ENCODE data around the gene CDKN1B.

The CDKN1B gene

GRCh38 chr12:12716793-12717585 is at the start of gene CDKN1B:
TSS of gene CDKN1B (plus strand) at chr12:12717368. CDS start at chr12:12717840, 472 bp downstream.
- DNase-seq, result peak; percentile 95 to 97

- no peak for DNase-seq
These were observed 49.2 kb upstream of the CDKN1B start for GRCh38 chr12:12668005-12668404.

GRCh38 chr12:12669020-12669419 is 48.1 kb upstream of the CDKN1B start:
- DNase-seq, result no peak

- no peak for DNase-seq
These were observed 45.1 kb upstream of the CDKN1B start for GRCh38 chr12:12671850-12672660.

- DNase-seq, result no peak
These were observed 43.9 kb upstream of the CDKN1B start for GRCh38 chr12:12673296-12673695.

GRCh38 chr12:12676605-12677004 is 40.6 kb upstream of the CDKN1B start:
- no peak for DNase-seq

- DNase-seq, result peak; percentile 35 to 79
These were observed 36.0 kb upstream of the CDKN1B start for GRCh38 chr12:12681061-12681765.

GRCh38 chr12:12682284-12682683 is 34.9 kb upstream of the CDKN1B start:
- no peak for DNase-seq

- DNase-seq, result no peak
These were observed 34.0 kb upstream of the CDKN1B start for GRCh38 chr12:12683136-12683697.

GRCh38 chr12:12683725-12684124 is 33.4 kb upstream of the CDKN1B start:
- DNase-seq, result peak in 1 of 2 experiments; percentile 18

- peak; percentile 89 to 94 for DNase-seq
These were observed 32.6 kb upstream of the CDKN1B start for GRCh38 chr12:12684375-12685106.

- peak; percentile 8 to 26 for DNase-seq
These were observed 31.9 kb upstream of the CDKN1B start for GRCh38 chr12:12685305-12685704.

GRCh38 chr12:12686472-12686871 is 30.7 kb upstream of the CDKN1B start:
- no peak for DNase-seq

GRCh38 chr12:12686925-12687324 is 30.2 kb upstream of the CDKN1B start:
- no peak for DNase-seq

GRCh38 chr12:12689647-12690300 is 27.4 kb upstream of the CDKN1B start:
- no peak for DNase-seq

GRCh38 chr12:12691549-12691948 is 25.6 kb upstream of the CDKN1B start:
- no peak for DNase-seq

- no peak for DNase-seq
These were observed 24.0 kb upstream of the CDKN1B start for GRCh38 chr12:12693111-12693671.

GRCh38 chr12:12696562-12697383 is 20.4 kb upstream of the CDKN1B start:
- peak; percentile 90 to 95 for DNase-seq

GRCh38 chr12:12699345-12699744 is 17.8 kb upstream of the CDKN1B start:
- DNase-seq, result no peak

- DNase-seq, result no peak
These were observed 16.9 kb upstream of the CDKN1B start for GRCh38 chr12:12700254-12700653.

Measured in NCI-H2081 (cell line).